ENCODE measurements around the gene HAUS3. TPM values are rescaled to one million over a fixed set of nuclear protein-coding genes. Genes with fewer than 3 reads are reported as not detected.

Gene HAUS3
- total RNA-seq, 4 donors from 2014 or later, result 8.9 to 13.0 (median 10.7) TPM

GRCh38 chr4:2262145-2262943 is 20.4 kb upstream of the HAUS3 start:
- 0 to 1% methylated on average over 4 to 21 of the region's 98 CpGs for WGBS, 2 donors
- peak; percentile 99 for DNase-seq
- no peaks in the 10 kb centered on the region for H3K27me3 ChIP-seq
- peak overlapping the region; percentile 87 to 98 (median 93) for H3K4me3 ChIP-seq
- peaks cover 0 to 28% (median 0%) of the 10 kb centered on the region in 3 donors for H3K36me3 ChIP-seq
- intact Hi-C loops (cut with DNase I), result no loop called here
- H3K27ac ChIP-seq, result peak overlapping the region; percentile 87 to 98 (median 94)
- peaks cover 36 to 81% (median 47%) of the 10 kb centered on the region in 3 donors for H3K4me1 ChIP-seq
- TF ChIP-seq POLR2A (IDR thresholded peaks at IDR 0.05) (peak in 3 of 4 donors; percentile 66 to 97 (median 95)), CTCF (IDR thresholded peaks at IDR 0.05) (peak in 1 of 6 experiments; percentile 7)
- no peaks in the 10 kb centered on the region for H3K9me3 ChIP-seq

- H3K9me3 ChIP-seq, result no peaks in the 10 kb centered on the region
- intact Hi-C loops (cut with DNase I), result no loop called here
- peak within 1 kb of the TSS; percentile 87 to 98 (median 93) for H3K4me3 ChIP-seq
- no peaks in the 10 kb centered on the region for H3K27me3 ChIP-seq
- DNase-seq, result no peak
- H3K4me1 ChIP-seq, result peaks cover 42 to 82% (median 52%) of the 10 kb centered on the region in 3 donors
- H3K36me3 ChIP-seq, result peaks cover 0 to 34% (median 0%) of the 10 kb centered on the region in 3 donors
- WGBS, 2 donors, result no CpG with 5 or more reads among the region's 46 CpGs
- TF ChIP-seq POLR2A (IDR thresholded peaks at IDR 0.05), result peak in 1 of 4 donors; percentile 13
- no peak for TF ChIP-seq CTCF (IDR thresholded peaks at IDR 0.05)
- peak within 1 kb of the TSS; percentile 90 to 98 (median 94) for H3K27ac ChIP-seq
These were observed 19.9 kb upstream of the HAUS3 start, which contains the start of gene MXD4 for GRCh38 chr4:2261853-2262144. TSS of gene MXD4 (minus strand) at chr4:2262109. CDS start at chr4:2261980, 129 bp downstream.

GRCh38 chr4:2261110-2261852 is 19.4 kb upstream of the HAUS3 start:
- H3K27me3 ChIP-seq, result no peaks in the 10 kb centered on the region
- peak overlapping the region; percentile 90 to 98 (median 94) for H3K27ac ChIP-seq
- peaks cover 47 to 82% (median 57%) of the 10 kb centered on the region in 3 donors for H3K4me1 ChIP-seq
- DNase-seq, result no peak
- H3K4me3 ChIP-seq, result peak overlapping the region; percentile 87 to 98 (median 93)
- H3K9me3 ChIP-seq, result no peaks in the 10 kb centered on the region
- WGBS, 2 donors, result 0% methylated on average over 10 of the region's 91 CpGs; no CpG with 5 or more reads in 1 of the 2 donors
- intact Hi-C loops (cut with DNase I), result no loop called here
- H3K36me3 ChIP-seq, result peaks cover 0 to 35% (median 0%) of the 10 kb centered on the region in 3 donors
- peak in 1 of 4 donors; percentile 9 for TF ChIP-seq POLR2A (IDR thresholded peaks at IDR 0.05)
- no peak for TF ChIP-seq CTCF (IDR thresholded peaks at IDR 0.05)

- Histone ChIP-seq H3K4me1 (peaks cover 54 to 82% (median 60%) of the 10 kb centered on the region in 3 donors), H3K4me3 (peak overlapping the region; percentile 87 to 98 (median 93)), H3K27ac (peak overlapping the region; percentile 90 to 98 (median 94)), H3K27me3 (no peaks in the 10 kb centered on the region), H3K9me3 (no peaks in the 10 kb centered on the region), H3K36me3 (peaks cover 0 to 35% (median 0%) of the 10 kb centered on the region in 3 donors)
- intact Hi-C loops (cut with DNase I), result no loop called here
- TF ChIP-seq POLR2A (IDR thresholded peaks at IDR 0.05), result no peak
- TF ChIP-seq CTCF (IDR thresholded peaks at IDR 0.05), result no peak
- 13 to 31% methylated on average over 5 to 9 of the region's 23 CpGs for WGBS, 2 donors
- DNase-seq, result no peak
These were observed 18.6 kb upstream of the HAUS3 start for GRCh38 chr4:2260344-2261109.

Measured in esophagus squamous epithelium (tissue), 5 donors.